Activated CD4-positive, alpha-beta T cell treated with anti-CD3 and anti-CD28 coated beads for 36 hours (primary cell): ENCODE results near the gene ECE2. TPM values are rescaled to one million over a fixed set of nuclear protein-coding genes. Genes with fewer than 3 reads are reported as not detected.

Source experiments
- ATAC-seq: fragments of 200-7000 bp; cut with Tn5 transposase; one replicate; pipeline ENCODE4 v1.10.0; 2021; ENCODE audit warnings: mild to moderate bottlenecking, moderate library complexity
- CTCF ChIA-PET: fragments of 350-600 bp; sonication (Branson Sonifier 250); formaldehyde crosslinking; loops from one replicate; lab custom pipeline; 2021; ENCODE audit warnings: antibody characterized with exemption; lab: Charles Lee
- POLR2A ChIA-PET: fragments of 350-600 bp; sonication (Branson Sonifier 250); formaldehyde crosslinking; loops from one replicate; lab custom pipeline; 2021; ENCODE audit warnings: antibody characterized with exemption, inconsistent platforms; lab: Charles Lee
- DNase-seq: peaks from one replicate; pipeline ENCODE4 v3.0.0-alpha.2; 2020
- H3K27ac Mint-ChIP-seq: one replicate; pipeline ENCODE4 v1.8.0; 2021; ENCODE audit warnings: mixed read lengths
- H3K27me3 Mint-ChIP-seq: one replicate; pipeline ENCODE4 v1.8.0; 2021; ENCODE audit warnings: mixed read lengths
- H3K36me3 Mint-ChIP-seq: one replicate; pipeline ENCODE4 v1.8.0; 2021; ENCODE audit warnings: low read depth, mixed read lengths
- H3K4me1 Mint-ChIP-seq: one replicate; pipeline ENCODE4 v1.8.0; 2021; ENCODE audit warnings: mixed read lengths
- H3K4me3 Mint-ChIP-seq: one replicate; pipeline ENCODE4 v1.8.0; 2021; ENCODE audit warnings: mild to moderate bottlenecking, moderate library complexity, mixed read lengths
- H3K9me3 Mint-ChIP-seq: one replicate; pipeline ENCODE4 v1.8.0; 2021; ENCODE audit warnings: low read depth, mixed read lengths
- intact Hi-C, 2 experiments: fragments of 100-400 bp; cut with DNase I in 1 of 2; cut with micrococcal nuclease in 1 of 2; formaldehyde crosslinking; loops; one replicate each; pipeline versions ENCODE4 v1.14.2 to v1.15.1; 2022 to 2024; cut with DNase I, micrococcal nuclease
- total RNA-seq, 2 experiments: library from RNA; stranded (reverse); gene quantifications; one replicate each; pipeline ENCODE4 v1.2.3, GENCODE V29; 2021

Gene ECE2
- total RNA-seq, 2 experiments from 2014 or later: not detected

DNA sequence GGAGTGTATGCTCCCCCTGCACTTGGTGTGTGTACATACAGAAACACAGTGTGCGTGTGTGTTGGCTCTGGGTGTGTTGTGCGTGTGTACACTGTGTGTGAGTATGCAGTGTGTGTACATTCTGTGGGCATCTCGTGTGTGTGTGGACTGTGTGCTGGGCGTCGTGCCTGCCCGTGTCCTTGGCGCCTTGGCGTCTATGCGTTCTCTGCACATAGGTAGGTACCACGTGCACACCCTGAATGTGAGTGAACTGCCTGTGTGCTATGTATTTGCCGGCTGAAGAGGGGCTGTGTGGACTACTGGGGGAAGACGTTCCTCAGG lies 481 bp upstream of the ECE2 start:
- Mint-ChIP-seq H3K27ac (no peak overlapping the region), H3K4me3 (no peak overlapping the region), H3K4me1 (no peaks in the 10 kb centered on the region), H3K36me3 (no peaks in the 10 kb centered on the region), H3K9me3 (no peaks in the 10 kb centered on the region), H3K27me3 (peaks cover 30% of the 10 kb centered on the region)
- no peak for ATAC-seq
- DNase-seq: no peak
- ChIA-PET CTCF (no interaction called here), POLR2A (no interaction called here)
- intact Hi-C loops: no loop called here

GRCh38 chr3:184277366-184277765 lies 1.5 kb downstream of the ECE2 start:
- no peak overlapping the region for H3K4me3 Mint-ChIP-seq
- no peak for ATAC-seq
- intact Hi-C loops: no loop called here
- no peak for DNase-seq
- H3K27me3 Mint-ChIP-seq: peaks cover 30% of the 10 kb centered on the region
- H3K27ac Mint-ChIP-seq: no peak overlapping the region
- H3K4me1 Mint-ChIP-seq: no peaks in the 10 kb centered on the region
- H3K9me3 Mint-ChIP-seq: no peaks in the 10 kb centered on the region
- no peaks in the 10 kb centered on the region for H3K36me3 Mint-ChIP-seq
- POLR2A ChIA-PET: no interaction called here
- CTCF ChIA-PET: no interaction called here

GRCh38 chr3:184282941-184283340 lies 7.1 kb downstream of the ECE2 start:
- Mint-ChIP-seq H3K36me3 (no peaks in the 10 kb centered on the region), H3K9me3 (no peaks in the 10 kb centered on the region), H3K4me1 (no peaks in the 10 kb centered on the region), H3K27me3 (peaks cover 8% of the 10 kb centered on the region), H3K27ac (no peak overlapping the region), H3K4me3 (no peak overlapping the region)
- ChIA-PET POLR2A (no interaction called here), CTCF (interaction anchor here (3.4 kb wide), 1 partner anchor 56 kb away, joined by 14 read pairs; no protein-coding TSS in a partner anchor)
- intact Hi-C loops: no loop called here
- ATAC-seq (no peak), DNase-seq (no peak)

DNA sequence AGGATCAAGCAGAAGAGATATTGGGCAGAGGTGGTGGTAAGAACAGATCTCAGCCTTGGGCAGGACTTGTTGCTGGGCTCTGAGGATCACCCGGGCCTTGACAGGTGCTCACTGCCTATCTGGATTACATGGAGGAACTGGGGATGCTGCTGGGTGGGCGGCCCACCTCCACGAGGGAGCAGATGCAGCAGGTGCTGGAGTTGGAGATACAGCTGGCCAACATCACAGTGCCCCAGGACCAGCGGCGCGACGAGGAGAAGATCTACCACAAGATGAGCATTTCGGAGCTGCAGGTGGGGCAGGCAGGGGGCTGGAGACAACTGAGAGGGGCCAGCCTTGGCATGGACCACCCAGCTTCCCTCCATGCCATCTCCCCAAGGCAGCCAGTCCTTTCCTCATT lies 7.9 kb downstream of the ECE2 start:
- no peak overlapping the region for H3K4me3 Mint-ChIP-seq
- no peak overlapping the region for H3K27ac Mint-ChIP-seq
- no peak for ATAC-seq
- no peaks in the 10 kb centered on the region for H3K9me3 Mint-ChIP-seq
- ChIA-PET CTCF (interaction anchor here (2.1 to 3.4 kb wide), 2 partner anchors 57 to 386 kb away, joined by 6 to 14 read pairs; no protein-coding TSS in a partner anchor), POLR2A (interaction anchor here (0.6 kb wide), 1 partner anchor 515 kb away, joined by 3 read pairs; no protein-coding TSS in a partner anchor)
- H3K36me3 Mint-ChIP-seq: no peaks in the 10 kb centered on the region
- no peaks in the 10 kb centered on the region for H3K4me1 Mint-ChIP-seq
- H3K27me3 Mint-ChIP-seq: peaks cover 7% of the 10 kb centered on the region
- intact Hi-C loops: no loop called here
- no peak for DNase-seq

DNA sequence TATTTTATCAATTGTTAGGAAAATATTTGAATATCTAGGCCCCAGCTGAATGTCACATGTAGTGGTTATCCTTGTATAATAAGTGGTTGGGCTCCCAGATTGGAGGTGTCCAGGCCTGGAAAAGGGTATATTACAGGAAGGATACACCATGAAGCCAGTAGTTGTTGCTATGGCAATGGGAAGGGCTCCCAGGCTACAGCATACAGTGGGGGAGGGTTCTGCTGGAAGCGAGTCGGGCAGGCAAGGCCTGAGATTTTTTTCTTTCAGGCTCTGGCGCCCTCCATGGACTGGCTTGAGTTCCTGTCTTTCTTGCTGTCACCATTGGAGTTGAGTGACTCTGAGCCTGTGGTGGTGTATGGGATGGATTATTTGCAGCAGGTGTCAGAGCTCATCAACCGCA lies 8.9 kb downstream of the ECE2 start:
- peak; percentile 61 for DNase-seq
- ChIA-PET POLR2A (interaction anchor here (0.5 to 0.7 kb wide), 2 partner anchors 37 to 58 kb away, joined by 3 read pairs; no protein-coding TSS in a partner anchor), CTCF (interaction anchor here (0.5 to 3.4 kb wide), 3 partner anchors 30 to 387 kb away, joined by 4 to 14 read pairs (median 6); no protein-coding TSS in a partner anchor)
- Mint-ChIP-seq H3K9me3 (no peaks in the 10 kb centered on the region), H3K4me1 (no peaks in the 10 kb centered on the region), H3K27ac (no peak overlapping the region), H3K36me3 (no peaks in the 10 kb centered on the region), H3K27me3 (peaks cover 9% of the 10 kb centered on the region), H3K4me3 (no peak overlapping the region)
- peak; percentile 77 for ATAC-seq
- intact Hi-C loops: no loop called here

GRCh38 chr3:184289426-184289938 lies 13.7 kb downstream of the ECE2 start:
- DNase-seq: peak; percentile 85
- ChIA-PET CTCF (interaction anchor here (0.6 to 1.4 kb wide), 12 partner anchors 20 to 394 kb away, joined by 3 to 14 read pairs (median 4); no protein-coding TSS in a partner anchor), POLR2A (no interaction called here)
- Mint-ChIP-seq H3K4me3 (no peak overlapping the region), H3K27ac (no peak overlapping the region), H3K27me3 (peaks cover 9% of the 10 kb centered on the region), H3K4me1 (no peaks in the 10 kb centered on the region), H3K9me3 (no peaks in the 10 kb centered on the region), H3K36me3 (no peaks in the 10 kb centered on the region)
- ATAC-seq: peak; percentile 87
- intact Hi-C loops: loop anchor here (1.0 to 2.0 kb wide), 5 partner anchors 39 to 394 kb away; no protein-coding TSS in a partner anchor

DNA sequence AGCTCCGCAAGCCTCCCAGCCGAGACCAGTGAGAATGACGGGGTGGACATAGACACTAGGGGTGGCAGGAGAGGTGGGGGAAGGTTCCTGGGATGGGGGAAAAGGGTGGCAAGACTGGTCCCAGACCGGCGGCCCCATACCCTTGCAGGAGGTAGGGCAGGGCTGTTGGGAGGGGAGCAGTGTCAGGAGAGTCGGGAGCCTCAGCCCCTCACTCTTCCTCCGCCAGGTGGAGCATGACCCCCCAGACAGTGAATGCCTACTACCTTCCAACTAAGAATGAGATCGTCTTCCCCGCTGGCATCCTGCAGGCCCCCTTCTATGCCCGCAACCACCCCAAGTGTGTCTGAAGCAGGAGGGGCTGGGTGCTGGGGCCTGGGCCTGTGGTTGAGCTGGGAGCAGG lies 14.5 kb downstream of the ECE2 start:
- H3K4me1 Mint-ChIP-seq: no peaks in the 10 kb centered on the region
- DNase-seq (no peak), ATAC-seq (no peak)
- H3K9me3 Mint-ChIP-seq: no peaks in the 10 kb centered on the region
- H3K27ac Mint-ChIP-seq: no peak overlapping the region
- peaks cover 9% of the 10 kb centered on the region for H3K27me3 Mint-ChIP-seq
- H3K36me3 Mint-ChIP-seq: no peaks in the 10 kb centered on the region
- POLR2A ChIA-PET: no interaction called here
- intact Hi-C loops: no loop called here
- CTCF ChIA-PET: interaction anchor here (0.6 to 1.2 kb wide), 2 partner anchors 37 to 44 kb away, joined by 3 to 4 read pairs; no protein-coding TSS in a partner anchor
- H3K4me3 Mint-ChIP-seq: no peak overlapping the region

DNA sequence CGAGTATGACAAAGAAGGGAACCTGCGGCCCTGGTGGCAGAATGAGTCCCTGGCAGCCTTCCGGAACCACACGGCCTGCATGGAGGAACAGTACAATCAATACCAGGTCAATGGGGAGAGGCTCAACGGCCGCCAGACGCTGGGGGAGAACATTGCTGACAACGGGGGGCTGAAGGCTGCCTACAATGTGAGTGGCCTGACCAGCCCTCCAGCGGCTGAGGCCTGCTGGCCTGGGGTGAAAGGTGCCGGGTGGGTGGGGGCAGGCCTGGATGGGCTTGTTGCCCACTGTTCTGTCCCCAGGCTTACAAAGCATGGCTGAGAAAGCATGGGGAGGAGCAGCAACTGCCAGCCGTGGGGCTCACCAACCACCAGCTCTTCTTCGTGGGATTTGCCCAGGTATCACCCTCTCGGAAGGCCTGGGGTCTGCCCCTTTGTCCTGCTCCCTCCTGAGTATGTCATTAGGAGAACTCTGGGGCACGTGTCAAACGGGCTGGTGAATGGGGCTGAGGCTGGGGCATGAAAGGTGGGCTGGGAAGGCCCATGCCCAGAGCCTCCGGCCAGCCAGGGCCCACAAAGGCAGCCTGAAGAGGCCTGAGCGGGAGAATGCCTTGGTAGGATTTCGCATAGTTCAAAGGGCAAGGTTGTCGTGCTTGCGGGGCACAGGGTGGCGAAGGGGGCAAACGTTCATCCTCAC lies 15.4 kb downstream of the ECE2 start:
- no peak for ATAC-seq
- intact Hi-C loops: no loop called here
- Mint-ChIP-seq H3K9me3 (no peaks in the 10 kb centered on the region), H3K36me3 (no peaks in the 10 kb centered on the region), H3K27ac (no peak overlapping the region), H3K4me1 (no peaks in the 10 kb centered on the region), H3K27me3 (peaks cover 5% of the 10 kb centered on the region), H3K4me3 (no peak overlapping the region)
- POLR2A ChIA-PET: no interaction called here
- DNase-seq: no peak
- CTCF ChIA-PET: interaction anchor here (0.6 kb wide), 1 partner anchor 123 kb away, joined by 3 read pairs; no protein-coding TSS in a partner anchor

GRCh38 chr3:184291738-184292445 lies 16.1 kb downstream of the ECE2 start:
- Mint-ChIP-seq H3K9me3 (no peaks in the 10 kb centered on the region), H3K27me3 (peaks cover 3% of the 10 kb centered on the region), H3K27ac (no peak overlapping the region), H3K4me3 (no peak overlapping the region), H3K36me3 (no peaks in the 10 kb centered on the region), H3K4me1 (no peaks in the 10 kb centered on the region)
- ATAC-seq: no peak
- DNase-seq: no peak
- ChIA-PET CTCF (interaction anchor here (0.6 kb wide), 1 partner anchor 124 kb away, joined by 3 read pairs; no protein-coding TSS in a partner anchor), POLR2A (no interaction called here)
- intact Hi-C loops: no loop called here

DNA sequence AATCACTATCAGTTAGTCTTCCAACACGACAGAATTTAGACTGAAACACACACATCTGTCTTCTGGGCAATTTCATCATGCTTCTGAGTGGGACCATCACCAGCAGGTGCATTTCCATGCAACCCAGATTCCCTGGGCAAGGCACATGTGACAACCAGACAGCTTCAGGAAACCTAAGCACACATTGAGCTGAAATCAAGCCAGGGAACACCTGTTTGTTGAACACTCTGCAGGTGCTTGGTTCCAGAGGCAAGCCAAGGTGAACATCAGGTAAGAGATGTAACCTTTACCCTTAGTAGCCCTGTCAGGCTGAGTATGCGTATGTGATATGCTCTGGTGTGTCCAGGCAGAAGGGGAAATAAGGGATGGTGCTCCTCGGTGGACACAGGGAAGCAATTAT lies 19.9 kb downstream of the ECE2 start:
- no peak for DNase-seq
- CTCF ChIA-PET: interaction anchor here (0.5 to 1.7 kb wide), 3 partner anchors 9 to 114 kb away, joined by 3 to 4 read pairs (median 3); no protein-coding TSS in a partner anchor
- ATAC-seq: no peak
- intact Hi-C loops: no loop called here
- peaks cover 12% of the 10 kb centered on the region for H3K4me1 Mint-ChIP-seq
- POLR2A ChIA-PET: no interaction called here
- H3K9me3 Mint-ChIP-seq: no peaks in the 10 kb centered on the region
- H3K36me3 Mint-ChIP-seq: peaks cover 13% of the 10 kb centered on the region
- H3K27me3 Mint-ChIP-seq: no peaks in the 10 kb centered on the region
- H3K27ac Mint-ChIP-seq: no peak overlapping the region
- no peak overlapping the region for H3K4me3 Mint-ChIP-seq

- ChIA-PET CTCF (interaction anchor here (0.6 kb wide), 1 partner anchor 1317 kb away, joined by 3 read pairs; no protein-coding TSS in a partner anchor), POLR2A (no interaction called here)
- peaks cover 18% of the 10 kb centered on the region for H3K36me3 Mint-ChIP-seq
- ATAC-seq (no peak), DNase-seq (no peak)
- no peak overlapping the region for H3K27ac Mint-ChIP-seq
- no peaks in the 10 kb centered on the region for H3K27me3 Mint-ChIP-seq
- intact Hi-C loops: no loop called here
- H3K4me3 Mint-ChIP-seq: no peak overlapping the region
- no peaks in the 10 kb centered on the region for H3K9me3 Mint-ChIP-seq
- H3K4me1 Mint-ChIP-seq: peaks cover 16% of the 10 kb centered on the region
Measured at GRCh38 chr3:184296616-184297015, 20.8 kb downstream of the ECE2 start.
